GM10847 (cell line): ENCODE data around the gene PSMB7.

ENCODE experiments used
- POLR2A ChIP-seq: IDR thresholded peaks from 2 replicates; pipeline ENCODE4 v1.6.1; 2011; ENCODE audit not compliant: insufficient read length; ENCODE audit errors: extremely low read depth

Gene PSMB7

GRCh38 chr9:124307379-124308030 is 107.7 kb downstream of the PSMB7 start:
- no peak for TF ChIP-seq POLR2A

GRCh38 chr9:124306098-124306735 is 109.0 kb downstream of the PSMB7 start:
- no peak for TF ChIP-seq POLR2A

GRCh38 chr9:124304285-124304684 is 111.0 kb downstream of the PSMB7 start:
- TF ChIP-seq POLR2A, result no peak

- TF ChIP-seq POLR2A, result no peak
These were observed 111.5 kb downstream of the PSMB7 start for GRCh38 chr9:124303762-124304161.
